Activated naive CD4-positive, alpha-beta T cell treated with anti-CD3 and anti-CD28 coated beads, Interleukin-2, amount 50 U/mL, for 72 hours (primary cell): ENCODE results near the gene CITED1. TPM values are rescaled to one million over a fixed set of nuclear protein-coding genes. Genes with fewer than 3 reads are reported as not detected.
A peak's percentile ranks its signal among the peaks of the same experiment; 100 is the strongest.

ENCODE experiments used
- ATAC-seq, 2 donors: fragments of 150-1000 bp; cut with Tn5 transposase; 2 replicates each; pipeline ENCODE4 v1.10.0; 2021; ENCODE audit warnings: mild to moderate bottlenecking in 2 of 2, moderate library complexity in 2 of 2
- DNase-seq, 2 donors: peaks; one replicate each; pipeline ENCODE4 v3.0.0; 2021 to 2022; ENCODE audit warnings: low spot score in 2 of 2
- H3K27ac Mint-ChIP-seq, 2 donors: one replicate each; pipeline ENCODE4 v1.8.0; 2022; ENCODE audit warnings: mild to moderate bottlenecking in 2 of 2, mixed read lengths in 2 of 2
- H3K36me3 Mint-ChIP-seq, 2 donors: one replicate each; pipeline ENCODE4 v1.8.0; 2022; ENCODE audit warnings: mixed read lengths in 2 of 2
- H3K9me3 Mint-ChIP-seq, 2 donors: one replicate each; pipeline ENCODE4 v1.8.0; 2022; ENCODE audit warnings: mixed read lengths in 2 of 2
- total RNA-seq, 2 donors: library from RNA; stranded (reverse); gene quantifications; one replicate each; pipeline ENCODE4 v1.2.3, GENCODE V29; 2022

CITED1 gene
- total RNA-seq, 2 donors from 2014 or later, result 0.43 TPM; not detected in 1

DNA sequence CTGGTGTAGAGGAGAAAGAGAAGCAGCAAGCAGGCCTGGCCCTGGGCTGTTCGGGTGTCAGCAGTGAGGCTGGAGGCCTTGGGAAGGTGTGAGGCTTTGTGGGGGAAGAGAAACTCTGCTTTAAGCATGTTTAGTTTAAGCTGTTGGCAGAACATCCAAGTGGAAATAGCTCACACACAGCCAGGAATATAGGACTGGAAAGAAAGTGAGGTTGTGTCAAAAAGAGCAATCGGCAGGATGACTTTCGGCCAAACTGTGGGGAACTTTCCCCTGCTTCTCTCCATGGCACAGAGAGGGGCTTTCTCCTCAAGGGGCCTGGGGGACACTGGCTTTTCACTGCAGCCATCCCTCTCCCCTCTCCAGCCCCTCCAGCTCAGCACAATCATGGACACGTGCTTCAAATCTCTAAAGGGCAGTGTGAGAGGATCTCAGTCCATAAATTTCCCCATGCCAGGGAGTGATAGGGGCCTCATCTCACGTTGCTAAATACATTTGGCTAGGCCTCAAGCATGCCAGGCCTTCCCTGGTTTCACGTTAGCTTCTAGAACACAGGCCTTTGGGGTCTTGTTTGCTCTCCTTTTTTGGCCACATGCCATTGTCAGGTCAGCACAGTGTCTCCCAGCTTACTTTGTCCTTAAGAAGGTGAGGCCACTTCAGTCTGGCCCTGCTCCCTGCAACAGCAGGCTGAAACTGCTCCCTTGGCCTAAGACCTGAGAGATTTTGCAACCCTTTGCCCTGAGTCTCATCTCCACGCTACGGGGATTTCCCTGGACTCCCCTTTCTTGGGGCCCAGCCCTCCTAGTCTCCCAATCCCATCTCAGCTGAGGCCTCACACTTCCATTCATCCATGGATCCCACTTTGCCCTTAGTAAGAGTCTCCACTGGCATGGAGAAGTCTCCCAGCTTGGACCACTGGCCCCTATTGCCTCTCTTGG, 8.3 kb upstream of the CITED1 start:
- no peaks in the 10 kb centered on the region for H3K36me3 Mint-ChIP-seq
- no peak overlapping the region for H3K27ac Mint-ChIP-seq
- DNase-seq, result no peak
- no peak for ATAC-seq
- no peaks in the 10 kb centered on the region for H3K9me3 Mint-ChIP-seq

DNA sequence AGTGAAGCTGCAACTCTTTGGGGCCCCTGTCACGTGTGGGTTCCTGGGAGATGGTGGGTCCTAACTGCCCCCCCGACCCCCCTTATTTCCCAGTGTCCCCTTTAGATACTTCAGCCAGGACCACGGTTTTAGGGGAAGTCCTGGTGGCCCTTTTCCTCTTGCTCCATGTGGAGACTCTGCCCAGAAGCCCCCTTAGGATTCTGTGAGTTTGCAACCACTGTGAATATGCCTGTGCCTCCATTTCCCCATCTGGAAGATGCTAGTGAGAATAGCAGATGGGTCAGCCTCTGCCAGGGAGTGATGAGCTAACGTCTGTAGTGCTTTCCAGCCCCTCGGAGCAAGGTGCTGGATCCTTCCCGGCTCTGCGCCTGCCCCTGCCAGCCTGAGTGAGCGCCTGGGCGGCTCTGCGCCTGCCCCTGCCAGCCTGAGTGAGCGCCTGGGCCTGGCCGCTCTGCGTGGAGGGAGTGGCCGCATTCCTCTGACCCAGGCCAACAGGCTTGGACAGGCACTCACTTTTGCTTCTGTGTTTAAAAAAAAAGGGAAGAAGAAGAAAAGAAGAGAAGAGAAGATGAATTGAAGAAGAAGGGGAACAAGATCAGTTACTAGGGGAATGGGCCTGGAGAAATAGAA, 6.7 kb upstream of the CITED1 start:
- no peak for DNase-seq
- no peak for ATAC-seq
- no peaks in the 10 kb centered on the region for H3K36me3 Mint-ChIP-seq
- no peaks in the 10 kb centered on the region for H3K9me3 Mint-ChIP-seq
- no peak overlapping the region for H3K27ac Mint-ChIP-seq

DNA sequence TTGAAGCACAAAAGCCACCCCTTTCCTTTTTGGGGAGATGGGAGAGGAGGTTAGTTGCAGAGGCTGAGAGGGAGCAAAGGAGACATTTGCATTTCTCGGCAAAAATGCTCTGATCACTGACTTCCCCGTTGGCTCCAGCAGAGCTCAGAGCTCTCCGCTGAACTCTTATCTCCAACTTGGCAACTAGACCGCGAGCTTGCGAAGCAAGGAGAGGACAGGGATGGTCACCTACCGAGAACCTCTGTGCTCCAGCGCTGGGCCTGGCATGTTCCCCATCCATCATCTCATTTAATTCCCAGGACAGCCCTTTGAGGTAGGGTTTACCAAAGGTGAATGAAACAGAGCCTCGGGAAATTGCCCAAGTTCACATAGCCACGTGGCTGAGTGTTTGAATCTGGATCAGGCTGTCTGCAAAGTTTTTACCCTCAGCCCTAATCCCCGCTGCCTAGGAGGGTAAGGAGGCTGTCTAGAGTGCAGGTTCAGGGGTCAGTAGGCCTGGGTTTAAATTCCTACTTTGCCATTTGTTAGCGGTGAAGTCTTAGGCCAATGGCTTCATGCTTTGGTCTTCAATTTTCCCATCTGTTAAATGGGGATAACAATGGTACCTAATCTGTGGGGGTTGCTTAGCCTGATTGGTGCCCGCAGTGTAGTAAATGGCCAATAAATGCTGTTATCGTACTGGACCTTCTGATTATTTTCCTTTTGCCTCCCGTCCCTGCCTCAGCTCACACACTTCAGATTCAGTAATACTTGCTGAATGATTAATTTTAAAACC, 3.8 kb upstream of the CITED1 start:
- DNase-seq, result no peak
- Mint-ChIP-seq H3K27ac (no peak overlapping the region), H3K9me3 (no peaks in the 10 kb centered on the region), H3K36me3 (no peaks in the 10 kb centered on the region)
- no peak for ATAC-seq

DNA sequence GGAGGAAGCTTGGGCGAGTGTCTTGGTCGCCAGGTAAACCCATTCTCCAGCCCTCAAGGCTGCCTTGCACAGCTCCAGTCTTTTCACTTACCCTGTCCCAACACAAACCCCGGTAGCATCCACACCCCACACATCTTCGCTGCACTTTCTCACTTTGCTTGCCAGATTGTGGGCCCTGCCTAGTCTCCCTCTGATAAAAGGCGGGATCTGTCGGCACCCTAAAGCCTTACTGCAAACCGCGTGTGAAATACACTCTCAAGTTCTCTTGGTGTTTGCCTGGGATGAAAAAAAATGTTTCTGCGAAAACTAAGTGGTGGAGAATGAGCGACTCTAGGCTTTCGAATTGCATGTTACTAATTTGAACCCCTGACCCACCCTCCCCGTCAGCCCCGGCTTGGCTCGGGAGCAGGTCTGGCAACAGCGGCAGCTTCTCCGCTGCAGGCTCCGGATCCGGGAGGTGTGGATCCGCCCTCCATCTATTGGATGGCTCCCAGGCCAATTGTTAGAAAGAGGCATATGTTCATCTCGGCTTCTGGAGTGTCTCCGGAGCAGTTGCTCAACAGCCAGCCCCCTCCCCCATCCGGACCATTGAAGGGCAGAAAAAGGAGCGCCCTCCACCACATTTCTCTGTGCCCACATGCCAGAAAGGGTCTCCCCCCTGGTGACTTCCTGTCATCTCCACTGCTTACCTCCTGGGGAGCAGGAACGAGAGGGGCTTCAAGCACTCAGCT, 3.0 kb upstream of the CITED1 start:
- Mint-ChIP-seq H3K27ac (no peak overlapping the region), H3K9me3 (no peaks in the 10 kb centered on the region), H3K36me3 (no peaks in the 10 kb centered on the region)
- DNase-seq, result no peak
- ATAC-seq, result peak in 1 of 2 donors; percentile 45

DNA sequence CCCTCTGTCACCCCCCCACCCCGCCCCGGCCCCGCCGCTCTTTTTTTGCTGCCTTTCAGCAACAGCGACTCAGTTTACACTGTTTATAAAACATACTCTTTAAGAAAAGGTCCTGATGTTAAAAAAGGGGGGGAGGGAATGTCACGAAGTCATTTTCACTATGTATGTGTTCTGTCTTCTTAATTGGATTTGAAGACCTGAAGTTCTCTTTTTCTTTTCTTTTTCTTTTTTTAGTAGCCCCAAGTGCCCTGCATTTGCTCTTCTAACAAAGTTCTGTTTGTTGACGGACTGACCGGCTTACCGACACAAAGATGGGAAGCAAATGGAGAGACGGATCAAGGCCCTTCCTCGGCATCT, 2.5 kb upstream of the CITED1 start:
- no peak overlapping the region for H3K27ac Mint-ChIP-seq
- H3K9me3 Mint-ChIP-seq, result no peaks in the 10 kb centered on the region
- DNase-seq (no peak), ATAC-seq (no peak)
- H3K36me3 Mint-ChIP-seq, result no peaks in the 10 kb centered on the region

DNA sequence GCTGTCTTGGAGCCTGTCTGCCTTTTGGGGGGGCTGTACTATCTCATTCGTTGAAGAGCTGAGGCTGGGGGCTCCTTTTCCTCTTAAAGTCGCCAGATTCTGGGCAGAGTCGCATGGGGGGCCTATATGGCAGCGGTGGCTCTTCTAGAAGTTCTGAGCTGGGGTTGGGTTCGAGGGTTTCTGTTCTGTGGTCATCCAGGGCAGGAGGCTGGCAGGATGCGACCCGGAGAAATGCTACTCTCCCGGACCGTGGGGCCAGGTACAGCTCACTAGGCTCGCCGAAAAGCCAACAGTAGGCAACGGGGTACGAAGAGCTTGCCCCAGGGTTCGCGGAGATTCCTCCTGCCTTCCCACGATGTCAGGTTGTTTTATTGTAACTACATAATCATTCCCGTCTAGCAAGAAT, 1.9 kb upstream of the CITED1 start:
- ATAC-seq (no peak), DNase-seq (no peak)
- Mint-ChIP-seq H3K36me3 (no peaks in the 10 kb centered on the region), H3K9me3 (no peaks in the 10 kb centered on the region), H3K27ac (no peak overlapping the region)

DNA sequence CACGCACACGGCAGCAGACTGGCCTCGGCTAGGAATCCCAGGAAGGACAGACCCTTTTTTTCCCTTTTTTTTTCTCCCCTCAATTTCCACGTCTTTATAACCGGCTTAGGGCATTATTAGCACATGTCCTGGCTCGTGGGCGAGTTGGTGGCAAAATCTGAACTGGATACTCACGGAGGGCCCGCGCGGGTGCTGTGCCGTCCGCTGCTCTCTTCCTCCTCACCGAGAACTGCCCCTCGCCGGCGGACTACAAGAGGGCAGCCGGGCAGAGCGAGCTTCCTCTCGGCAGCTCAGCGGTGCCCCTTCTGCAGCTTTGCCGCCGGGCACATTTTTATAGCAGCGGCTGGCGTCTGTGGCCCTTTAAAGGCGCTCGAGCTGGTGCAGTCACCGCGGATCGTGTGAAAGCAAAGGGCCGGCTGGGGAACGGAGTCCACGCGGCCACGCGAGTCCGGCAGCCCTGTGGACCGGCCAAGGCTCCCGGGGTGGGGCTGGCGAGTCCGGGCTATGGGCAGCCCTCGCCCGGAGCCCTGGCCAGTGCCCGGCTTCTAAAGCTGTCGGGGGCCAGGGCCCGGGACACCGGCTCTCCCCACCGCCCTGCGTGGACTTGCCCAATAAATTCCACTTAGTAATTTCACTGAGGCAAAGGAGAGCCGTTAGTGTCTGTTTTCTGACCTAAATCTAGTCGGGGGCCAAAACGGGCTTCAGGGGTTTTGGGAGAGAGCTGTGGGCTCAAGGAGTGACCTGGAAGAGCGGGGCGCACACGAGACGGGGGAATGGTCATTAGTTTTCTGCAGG, 1.3 kb upstream of the CITED1 start:
- no peaks in the 10 kb centered on the region for H3K9me3 Mint-ChIP-seq
- H3K36me3 Mint-ChIP-seq, result no peaks in the 10 kb centered on the region
- DNase-seq (no peak), ATAC-seq (peak in 1 of 2 donors; percentile 52)
- H3K27ac Mint-ChIP-seq, result no peak overlapping the region

DNA sequence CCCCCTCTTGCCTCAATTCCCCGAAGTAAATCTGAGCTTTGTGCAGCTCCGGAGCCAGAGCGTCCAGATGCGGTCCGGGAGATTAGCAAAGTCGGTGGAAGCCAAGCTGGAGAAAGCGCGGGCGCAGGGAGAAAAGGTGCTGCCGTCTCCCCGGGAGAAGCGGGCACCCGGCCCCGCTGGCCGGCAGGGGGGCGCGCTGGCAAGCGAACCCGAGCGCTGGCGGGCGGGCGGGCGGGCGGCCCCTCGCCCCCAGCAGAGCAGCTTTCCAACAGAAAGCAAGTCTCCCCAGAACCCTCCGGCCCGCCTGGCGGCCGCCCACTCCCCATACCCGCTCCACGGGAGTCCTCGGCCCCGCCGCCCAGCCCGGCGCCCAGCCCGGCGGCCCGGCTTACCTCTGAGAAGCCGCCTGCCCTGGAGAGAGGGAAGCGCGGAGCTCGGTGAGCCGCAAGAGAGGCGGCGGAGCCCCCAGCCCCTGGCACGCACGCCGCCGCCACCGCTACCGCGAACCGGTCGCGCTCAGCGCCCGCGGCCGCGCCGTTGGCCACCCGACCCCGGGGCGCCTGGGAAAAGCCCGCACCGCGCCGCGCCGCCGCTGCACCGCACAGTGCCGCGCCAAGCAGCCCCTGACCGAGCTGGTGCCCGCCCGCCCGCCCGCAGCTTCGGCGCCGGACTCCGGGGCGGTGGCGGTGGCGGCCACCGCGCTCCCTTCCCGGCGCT, 529 bp upstream of the CITED1 start:
- peak in 1 of 2 donors; percentile 29 for ATAC-seq
- no peak overlapping the region for H3K27ac Mint-ChIP-seq
- H3K9me3 Mint-ChIP-seq, result no peaks in the 10 kb centered on the region
- no peaks in the 10 kb centered on the region for H3K36me3 Mint-ChIP-seq
- no peak for DNase-seq

DNA sequence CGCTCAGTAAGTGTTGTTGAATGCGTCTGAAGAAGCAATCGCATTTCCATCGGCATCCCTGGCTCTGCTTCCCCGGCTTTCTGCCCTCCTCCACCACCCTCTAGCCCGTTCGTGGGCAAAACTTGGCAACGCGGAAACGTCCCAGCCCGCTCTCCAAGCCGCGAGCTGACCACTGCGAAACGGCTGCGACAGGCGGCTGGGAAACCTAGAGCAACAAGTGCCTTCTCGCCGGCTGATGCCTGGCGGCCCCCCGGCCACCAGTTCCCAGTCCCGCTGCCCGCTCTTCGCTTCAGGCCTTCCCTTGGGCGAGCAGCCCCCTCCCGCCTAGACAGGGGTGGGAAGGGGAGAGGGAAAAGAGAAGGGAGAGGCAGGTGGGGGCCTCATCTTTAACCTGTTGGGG, 837 bp downstream of the CITED1 start:
- ATAC-seq, result no peak
- Mint-ChIP-seq H3K36me3 (no peaks in the 10 kb centered on the region), H3K9me3 (no peaks in the 10 kb centered on the region), H3K27ac (no peak overlapping the region)
- DNase-seq, result no peak

DNA sequence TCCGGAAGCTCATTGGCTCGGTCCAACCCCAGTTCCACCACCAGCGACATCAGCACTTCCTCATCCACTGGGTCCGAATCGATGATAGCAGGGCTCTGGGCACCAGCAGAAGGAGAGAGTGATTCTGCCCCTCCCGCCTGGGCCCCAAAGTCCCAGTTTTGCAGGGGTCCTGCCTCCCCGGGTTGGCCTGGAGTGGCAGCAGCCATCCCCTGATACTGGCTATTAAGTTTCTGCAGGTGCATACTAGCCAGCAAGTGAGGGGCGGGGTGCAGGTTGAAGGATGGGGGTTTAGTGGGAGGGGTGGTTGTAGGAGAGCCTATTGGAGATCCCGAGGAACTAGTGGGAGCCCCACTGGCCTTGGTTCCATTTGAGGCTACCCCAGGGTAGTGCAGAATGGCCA, 3.9 kb downstream of the CITED1 start:
- Mint-ChIP-seq H3K27ac (no peak overlapping the region), H3K9me3 (no peaks in the 10 kb centered on the region), H3K36me3 (no peaks in the 10 kb centered on the region)
- ATAC-seq, result no peak
- DNase-seq, result no peak

DNA sequence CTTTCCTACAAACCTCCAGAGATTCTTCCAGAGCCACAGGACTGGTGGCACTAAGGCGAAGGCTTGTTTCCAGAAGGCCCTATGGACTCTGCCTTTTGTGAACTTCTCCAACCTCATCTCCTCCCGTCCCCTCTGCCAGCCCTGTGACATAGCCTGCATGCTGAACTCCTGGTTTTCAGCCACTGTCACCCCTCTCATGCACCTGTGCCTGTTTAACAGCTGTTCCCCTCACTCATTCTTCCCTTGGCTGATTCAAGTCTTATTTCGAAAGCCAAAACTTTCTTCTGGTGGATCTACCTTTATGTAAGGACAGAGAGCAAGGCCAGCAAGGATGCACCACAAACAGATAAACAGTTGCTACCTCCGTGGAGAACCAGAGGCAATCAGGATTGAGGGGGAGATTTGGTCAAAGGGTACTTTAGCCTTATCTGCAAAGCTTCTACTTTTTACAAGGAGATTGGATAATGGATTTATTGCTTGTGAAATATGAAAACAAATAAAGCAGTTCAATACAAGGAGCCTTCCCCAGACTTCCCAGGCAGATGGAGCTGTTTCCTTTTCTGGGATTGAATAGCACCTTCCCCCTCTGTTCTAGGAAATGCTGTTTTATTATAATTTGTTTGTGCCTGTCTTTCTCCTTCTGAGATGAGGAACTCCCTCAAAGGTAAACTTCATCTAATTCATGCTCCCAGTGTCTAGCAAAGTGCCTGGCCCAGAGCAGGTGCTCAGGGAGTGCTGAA, 5.7 kb downstream of the CITED1 start:
- DNase-seq (no peak), ATAC-seq (no peak)
- Mint-ChIP-seq H3K9me3 (no peaks in the 10 kb centered on the region), H3K36me3 (no peaks in the 10 kb centered on the region), H3K27ac (no peak overlapping the region)

DNA sequence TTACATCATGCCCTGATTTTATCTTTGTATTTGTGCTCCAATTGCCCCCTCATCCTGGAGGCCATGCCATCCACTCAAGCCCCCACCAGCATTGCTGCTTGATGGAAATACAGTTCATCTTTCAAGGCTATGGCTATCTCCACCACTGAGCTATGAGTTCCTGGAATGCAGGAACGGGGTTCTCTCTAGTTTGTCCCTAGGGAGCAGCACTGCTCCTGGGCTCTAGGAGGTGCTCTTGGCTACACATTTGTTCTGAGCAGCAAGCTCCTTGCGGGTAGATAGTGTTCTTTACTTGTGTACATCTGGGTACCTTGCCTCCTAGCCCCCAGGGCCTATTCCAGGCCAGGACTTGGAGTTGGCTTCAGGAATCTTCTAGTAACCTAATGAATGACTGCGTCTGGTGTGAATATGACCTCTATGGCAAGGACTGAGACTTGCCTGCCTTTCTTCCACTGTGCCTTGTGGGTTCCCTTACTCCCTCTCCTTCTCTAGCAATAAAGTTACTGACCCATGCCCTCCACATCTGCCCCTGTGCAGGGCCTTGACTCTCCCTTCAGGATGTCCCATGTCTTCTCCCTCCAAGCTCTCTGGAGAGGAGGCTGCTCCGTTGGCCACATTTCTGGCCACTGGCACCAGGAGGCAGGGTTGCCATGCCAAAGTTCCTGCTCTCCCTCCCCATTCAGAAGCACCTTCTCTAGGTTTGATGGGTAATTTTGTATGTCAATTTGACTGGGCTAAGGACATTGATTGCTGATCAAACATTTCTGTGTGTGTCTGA, 7.6 kb downstream of the CITED1 start:
- peak in 1 of 2 donors; percentile 69 for ATAC-seq
- Mint-ChIP-seq H3K36me3 (no peaks in the 10 kb centered on the region), H3K9me3 (no peaks in the 10 kb centered on the region), H3K27ac (no peak overlapping the region)
- DNase-seq, result no peak

DNA sequence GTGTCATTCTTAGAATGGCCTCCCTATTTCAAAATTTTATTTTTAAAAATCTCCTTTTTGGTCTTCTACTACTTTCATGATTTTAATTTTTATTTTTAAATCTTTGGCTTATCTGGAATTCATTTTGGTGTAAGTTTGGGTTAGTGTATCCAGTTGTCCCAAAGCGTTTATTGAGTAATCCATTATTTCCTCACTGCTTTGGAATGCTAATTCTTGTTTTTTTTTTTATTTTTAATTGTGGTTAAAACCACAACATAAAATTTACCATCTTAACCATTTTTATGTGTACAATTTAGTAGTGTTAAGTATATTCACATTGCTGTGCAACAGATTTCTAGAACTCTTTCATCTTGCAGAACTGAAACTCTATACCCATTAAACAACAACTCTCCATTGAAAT, 8.7 kb downstream of the CITED1 start:
- DNase-seq, result no peak
- no peak overlapping the region for H3K27ac Mint-ChIP-seq
- no peaks in the 10 kb centered on the region for H3K36me3 Mint-ChIP-seq
- no peaks in the 10 kb centered on the region for H3K9me3 Mint-ChIP-seq
- no peak for ATAC-seq

DNA sequence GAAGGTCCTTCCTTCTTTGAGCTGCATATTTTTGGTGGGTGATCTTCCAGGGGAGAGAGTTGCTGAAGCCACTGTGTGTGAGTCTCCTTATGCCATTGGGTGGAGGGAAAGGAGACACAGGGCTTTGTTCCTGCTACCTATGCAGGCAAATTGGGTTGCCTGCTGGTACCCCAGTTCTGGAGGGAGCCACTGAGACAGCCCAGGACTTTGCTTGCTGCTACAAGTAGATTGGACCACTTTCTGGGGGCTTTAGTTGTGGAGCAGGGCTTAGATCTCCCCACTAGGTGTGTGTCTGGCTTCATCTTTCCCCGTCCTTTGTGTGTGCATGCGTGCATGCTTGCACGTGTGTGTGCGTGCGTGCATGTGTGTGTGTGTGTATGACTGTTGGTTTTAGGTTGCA, 10.0 kb downstream of the CITED1 start:
- no peaks in the 10 kb centered on the region for H3K36me3 Mint-ChIP-seq
- ATAC-seq, result no peak
- H3K27ac Mint-ChIP-seq, result no peak overlapping the region
- no peaks in the 10 kb centered on the region for H3K9me3 Mint-ChIP-seq
- DNase-seq, result no peak
